Hepatocyte (in vitro differentiated cells): ENCODE measurements around the gene USP14. TPM values are rescaled to one million over a fixed set of nuclear protein-coding genes. Genes with fewer than 3 reads are reported as not detected.
A peak's percentile ranks its signal among the peaks of the same experiment; 100 is the strongest.

Source experiments
- DNase-seq: peaks from one replicate; pipeline ENCODE4 v3.0.0-alpha.2; 2016; ENCODE audit warnings: low spot score
- H2AFZ ChIP-seq: fragments of 200-600 bp; sonication (generic); 2 replicates; pipeline ENCODE4 v1.6.0; 2016; ENCODE audit warnings: antibody characterized with exemption, mild to moderate bottlenecking
- H3K27ac ChIP-seq: fragments of 200-600 bp; sonication (generic); 2 replicates; pipeline ENCODE4 v1.5.1; 2016; ENCODE audit warnings: mild to moderate bottlenecking
- H3K27me3 ChIP-seq: fragments of 200-600 bp; sonication (generic); 2 replicates; pipeline ENCODE4 v1.6.1; 2016
- H3K36me3 ChIP-seq: fragments of 200-600 bp; sonication (generic); replicated peaks from 2 replicates; pipeline ENCODE4 v1.5.1; 2016; ENCODE audit warnings: low read depth; ENCODE audit not compliant: insufficient read depth
- H3K4me1 ChIP-seq: fragments of 200-600 bp; sonication (generic); 2 replicates; pipeline ENCODE4 v1.5.1; 2016; ENCODE audit warnings: mild to moderate bottlenecking, moderate library complexity; ENCODE audit not compliant: insufficient read depth
- H3K4me2 ChIP-seq: fragments of 200-600 bp; sonication (generic); 2 replicates; pipeline ENCODE4 v1.6.0; 2016
- H3K4me3 ChIP-seq: fragments of 200-600 bp; sonication (generic); 2 replicates; pipeline ENCODE4 v1.5.1; 2016; ENCODE audit warnings: mild to moderate bottlenecking
- H3K79me2 ChIP-seq: fragments of 200-600 bp; sonication (generic); 2 replicates; pipeline ENCODE4 v1.6.0; 2017; ENCODE audit warnings: mild to moderate bottlenecking
- H3K9me2 ChIP-seq: fragments of 200-600 bp; sonication (generic); replicated peaks from 2 replicates; pipeline ENCODE4 v1.6.0; 2017; ENCODE audit warnings: mild to moderate bottlenecking; ENCODE audit not compliant: insufficient read depth
- H3K9me3 ChIP-seq: fragments of 200-600 bp; sonication (generic); 2 replicates; pipeline ENCODE4 v1.5.1; 2016; ENCODE audit warnings: low read depth, mild to moderate bottlenecking
- H4K20me1 ChIP-seq: fragments of 200-600 bp; sonication (generic); 2 replicates; pipeline ENCODE4 v1.6.0; 2016; ENCODE audit warnings: mild to moderate bottlenecking; ENCODE audit not compliant: insufficient read depth, poor library complexity, severe bottlenecking
- EZH2 ChIP-seq: fragments of 200-600 bp; sonication (generic); IDR thresholded peaks from 2 replicates; pipeline ENCODE4 v1.6.1; 2016; ENCODE audit warnings: antibody characterized with exemption, mild to moderate bottlenecking, borderline replicate concordance
- EZH2phosphoT487 ChIP-seq: fragments of 200-600 bp; sonication (generic); IDR thresholded peaks from one replicate; pipeline ENCODE4 v1.6.1; 2018; ENCODE audit warnings: antibody characterized with exemption, mild to moderate bottlenecking, low read depth, moderate library complexity; ENCODE audit not compliant: unreplicated experiment, severe bottlenecking
- WGBS: methylation state at CpG from one replicate; pipeline ENCODE4 v1.1.6; 2016; ENCODE audit warnings: low lambda C conversion rate; ENCODE audit errors: missing lambda C conversion rate; 5-methylcytosine and 5-hydroxymethylcytosine counted together
- polyA plus RNA-seq: library from polyadenylated mRNA; unstranded; fragments of >200 nt; fragmentation: Nextera tagmentation; extraction: Ambion mirVana; gene quantifications from 2 replicates; pipeline ENCODE4 v1.2.1, GENCODE V29; 2016
- total RNA-seq: library from RNA; depleted of rRNA; stranded (reverse); fragments of >200 nt; gene quantifications from 2 replicates; pipeline ENCODE4 v1.2.3, GENCODE V29; 2014
- TF ChIP-seq, protein P1 (sequence below): fragments of 200-600 bp; sonication (generic); IDR thresholded peaks from 2 replicates; pipeline ENCODE4 v1.5.1; 2016; ENCODE audit warnings: antibody characterized with exemption, mild to moderate bottlenecking; ENCODE audit not compliant: poor library complexity

The USP14 gene
- total and polyA plus RNA-seq, 2 experiments from 2014 or later, result 37.5 to 47.5 TPM

DNA sequence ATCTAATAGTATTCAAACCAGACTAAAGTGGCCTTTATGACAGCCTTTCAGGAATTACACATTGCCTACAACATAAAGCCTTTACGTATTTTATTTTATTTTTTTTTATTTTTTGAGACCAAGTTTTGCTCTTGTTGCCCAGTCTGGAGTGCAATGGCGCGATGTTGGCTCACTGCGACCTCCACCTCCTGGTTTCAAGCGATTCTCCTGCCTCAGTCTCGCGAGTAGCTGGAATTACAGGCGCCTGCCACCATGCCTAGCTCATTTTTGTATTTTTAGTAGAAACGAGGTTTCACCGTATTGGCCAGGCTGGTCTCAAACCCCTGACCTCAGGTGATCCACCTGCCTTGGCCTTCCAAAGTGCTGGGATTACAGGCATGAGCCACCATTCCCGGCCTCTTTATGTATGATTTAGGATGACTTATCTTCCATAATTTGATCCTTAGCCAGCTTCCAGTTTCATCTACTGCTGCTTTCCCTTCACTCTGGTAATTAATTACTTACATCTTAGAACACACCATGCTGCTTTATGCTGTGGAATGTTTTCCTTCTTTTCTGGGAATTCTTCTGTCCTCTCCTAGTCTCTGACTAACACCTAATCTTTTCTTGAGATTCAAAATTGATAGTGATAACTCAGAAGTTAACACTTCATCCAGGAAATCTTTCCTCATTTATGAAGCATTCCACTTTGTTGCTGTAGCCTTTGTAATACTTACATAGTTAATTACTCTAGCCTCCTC lies 2.6 kb downstream of the USP14 start:
- Histone ChIP-seq H3K9me2 (no peaks in the 10 kb centered on the region), H3K27me3 (no peaks in the 10 kb centered on the region), H3K4me3 (no peak overlapping the region), H3K9me3 (no peaks in the 10 kb centered on the region), H3K4me1 (peaks cover 16% of the 10 kb centered on the region), H3K4me2 (peak overlapping the region; percentile 72), H3K79me2 (peaks cover 73% of the 10 kb centered on the region), H3K27ac (no peak overlapping the region), H4K20me1 (peaks cover 18% of the 10 kb centered on the region), H2AFZ (no peak overlapping the region), H3K36me3 (no peaks in the 10 kb centered on the region)
- WGBS, result 96% methylated on average over 11 of the region's 11 CpGs
- no peak for DNase-seq
- TF ChIP-seq EZH2phosphoT487, result no peak
- TF ChIP-seq, protein P1, sequence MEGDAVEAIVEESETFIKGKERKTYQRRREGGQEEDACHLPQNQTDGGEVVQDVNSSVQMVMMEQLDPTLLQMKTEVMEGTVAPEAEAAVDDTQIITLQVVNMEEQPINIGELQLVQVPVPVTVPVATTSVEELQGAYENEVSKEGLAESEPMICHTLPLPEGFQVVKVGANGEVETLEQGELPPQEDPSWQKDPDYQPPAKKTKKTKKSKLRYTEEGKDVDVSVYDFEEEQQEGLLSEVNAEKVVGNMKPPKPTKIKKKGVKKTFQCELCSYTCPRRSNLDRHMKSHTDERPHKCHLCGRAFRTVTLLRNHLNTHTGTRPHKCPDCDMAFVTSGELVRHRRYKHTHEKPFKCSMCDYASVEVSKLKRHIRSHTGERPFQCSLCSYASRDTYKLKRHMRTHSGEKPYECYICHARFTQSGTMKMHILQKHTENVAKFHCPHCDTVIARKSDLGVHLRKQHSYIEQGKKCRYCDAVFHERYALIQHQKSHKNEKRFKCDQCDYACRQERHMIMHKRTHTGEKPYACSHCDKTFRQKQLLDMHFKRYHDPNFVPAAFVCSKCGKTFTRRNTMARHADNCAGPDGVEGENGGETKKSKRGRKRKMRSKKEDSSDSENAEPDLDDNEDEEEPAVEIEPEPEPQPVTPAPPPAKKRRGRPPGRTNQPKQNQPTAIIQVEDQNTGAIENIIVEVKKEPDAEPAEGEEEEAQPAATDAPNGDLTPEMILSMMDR, result no peak
- TF ChIP-seq EZH2, result no peak

DNA sequence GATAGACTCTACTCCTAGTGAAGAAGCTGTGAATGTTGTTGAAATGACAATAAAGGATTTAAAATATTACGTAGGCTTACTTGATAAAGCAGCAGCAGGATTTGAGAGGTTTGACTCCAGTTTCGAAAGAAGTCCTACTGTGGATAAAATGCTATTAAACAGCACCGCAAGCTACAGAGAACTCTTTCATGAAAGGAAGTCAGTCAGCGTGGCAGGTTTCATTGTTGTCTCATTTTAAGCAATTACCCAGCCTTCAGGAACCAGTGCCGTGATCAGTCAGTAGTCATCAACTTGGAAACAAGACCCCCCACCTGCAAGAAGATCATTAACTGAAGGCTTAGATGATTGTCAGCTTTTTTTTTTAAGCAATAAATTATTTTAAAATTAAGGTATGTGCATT lies 14.0 kb downstream of the USP14 start:
- no peak overlapping the region for H2AFZ ChIP-seq
- no peak overlapping the region for H3K4me2 ChIP-seq
- H3K79me2 ChIP-seq, result peaks cover 24% of the 10 kb centered on the region
- TF ChIP-seq, protein P1, result no peak
- TF ChIP-seq EZH2, result no peak
- no peak for TF ChIP-seq EZH2phosphoT487
- no peaks in the 10 kb centered on the region for H3K27me3 ChIP-seq
- no peak overlapping the region for H3K4me3 ChIP-seq
- H3K9me2 ChIP-seq, result no peaks in the 10 kb centered on the region
- DNase-seq, result no peak
- no peaks in the 10 kb centered on the region for H3K36me3 ChIP-seq
- H4K20me1 ChIP-seq, result no peaks in the 10 kb centered on the region
- H3K9me3 ChIP-seq, result no peaks in the 10 kb centered on the region
- H3K4me1 ChIP-seq, result no peaks in the 10 kb centered on the region
- no peak overlapping the region for H3K27ac ChIP-seq
- 95% methylated on average over 5 of the region's 5 CpGs for WGBS

DNA sequence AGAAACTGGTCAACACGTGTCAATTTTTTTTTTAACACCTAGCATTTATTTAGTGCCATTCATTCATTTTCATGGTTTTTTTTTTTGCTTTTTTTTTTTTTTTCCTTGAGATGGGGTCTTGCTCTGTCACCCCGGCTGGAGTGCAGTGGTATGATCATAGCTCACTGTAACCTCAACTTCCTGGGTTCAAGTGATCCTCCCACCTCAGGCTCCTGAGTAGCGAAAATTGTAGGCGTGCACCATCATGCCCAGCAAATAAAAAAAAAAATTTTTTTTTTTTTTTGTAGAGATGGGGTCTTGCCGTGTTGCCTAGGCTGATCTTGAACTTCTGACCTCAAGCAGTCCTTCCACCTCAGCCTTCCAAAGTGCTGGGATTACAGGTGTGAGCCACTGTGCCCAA lies 21.1 kb downstream of the USP14 start:
- H3K27me3 ChIP-seq, result no peaks in the 10 kb centered on the region
- no peak overlapping the region for H3K4me3 ChIP-seq
- TF ChIP-seq EZH2 (no peak), EZH2phosphoT487 (no peak)
- TF ChIP-seq, protein P1, result no peak
- no peak overlapping the region for H3K27ac ChIP-seq
- H3K79me2 ChIP-seq, result peaks cover 23% of the 10 kb centered on the region
- no peaks in the 10 kb centered on the region for H3K4me1 ChIP-seq
- no peaks in the 10 kb centered on the region for H3K9me2 ChIP-seq
- H2AFZ ChIP-seq, result no peak overlapping the region
- no peaks in the 10 kb centered on the region for H3K36me3 ChIP-seq
- no peaks in the 10 kb centered on the region for H3K9me3 ChIP-seq
- no peak for DNase-seq
- over 99% methylated on average over 5 of the region's 5 CpGs for WGBS
- H3K4me2 ChIP-seq, result no peak overlapping the region
- no peaks in the 10 kb centered on the region for H4K20me1 ChIP-seq

DNA sequence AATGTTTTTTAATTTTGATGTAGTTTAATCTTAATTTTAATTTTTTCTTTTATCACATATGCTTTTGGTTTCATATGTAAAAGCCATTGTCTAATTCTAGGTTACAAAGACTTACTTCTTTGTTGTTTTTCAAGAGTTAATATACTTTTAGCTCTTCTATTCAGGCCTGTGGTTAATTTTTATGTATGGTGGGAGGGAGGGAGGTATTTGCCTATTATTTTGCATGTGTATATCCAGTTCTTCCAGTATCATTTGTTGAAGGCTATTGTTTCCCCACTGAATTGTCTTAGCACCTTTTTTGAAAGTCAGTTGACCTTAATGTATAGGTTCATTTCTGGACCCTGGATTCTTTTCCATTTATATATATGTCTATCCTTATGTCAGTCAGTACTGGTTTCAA lies 23.4 kb downstream of the USP14 start:
- H3K36me3 ChIP-seq, result no peaks in the 10 kb centered on the region
- peaks cover 18% of the 10 kb centered on the region for H3K79me2 ChIP-seq
- H4K20me1 ChIP-seq, result no peaks in the 10 kb centered on the region

More for the DNA sequence above, 23.4 kb downstream of the USP14 start:
- no peak overlapping the region for H2AFZ ChIP-seq
- H3K9me2 ChIP-seq, result no peaks in the 10 kb centered on the region
- H3K4me1 ChIP-seq, result no peaks in the 10 kb centered on the region
- TF ChIP-seq, protein P1, result no peak
- TF ChIP-seq EZH2 (no peak), EZH2phosphoT487 (no peak)
- H3K4me3 ChIP-seq, result no peak overlapping the region
- DNase-seq, result no peak
- no peak overlapping the region for H3K4me2 ChIP-seq
- no peak overlapping the region for H3K27ac ChIP-seq
- H3K27me3 ChIP-seq, result no peaks in the 10 kb centered on the region
- no peaks in the 10 kb centered on the region for H3K9me3 ChIP-seq
